ENCODE data around the gene DNAH17. TPM values are rescaled to one million over a fixed set of nuclear protein-coding genes. Genes with fewer than 3 reads are reported as not detected.

The DNAH17 gene
- polyA plus RNA-seq, 1 of the 3 experiments (the other 2 are of a cell fraction), result not detected

- Histone ChIP-seq H2AFZ (ENCODE audit: low read depth) (no peak overlapping the region), H3K79me2 (ENCODE audit: insufficient read depth) (no peaks in the 10 kb centered on the region), H3K27me3 (ENCODE audit: insufficient read depth) (no peaks in the 10 kb centered on the region), H4K20me1 (ENCODE audit: insufficient read depth) (no peaks in the 10 kb centered on the region), H3K9me3 (no peaks in the 10 kb centered on the region), H3K4me3 (ENCODE audit: low read depth in 2 of 2, low read length in 1 of 2) (no peak overlapping the region), H3K36me3 (replicated peaks in 1 of 2; ENCODE audit: control insufficient read depth in 1 of 2, insufficient read depth in 2 of 2, low read length in 1 of 2) (no peaks in the 10 kb centered on the region), H3K9ac (no peak overlapping the region), H3F3A (replicated peaks; ENCODE audit: insufficient read depth) (no peaks in the 10 kb centered on the region), H3K9me2 (no peaks in the 10 kb centered on the region), H3K4me1 (ENCODE audit: control insufficient read depth in 1 of 2, insufficient read depth in 2 of 2, low read depth in 1 of 2, low read length in 1 of 2) (no peaks in the 10 kb centered on the region; a peak in 1 of 4 replicates), H3K27ac (ENCODE audit: low read depth in 2 of 2, low read length in 1 of 2) (no peak overlapping the region), H3K4me2 (no peak overlapping the region)
- TF ChIP-seq GABPA (IDR thresholded peaks at IDR 0.05; ENCODE audit: low read depth) (no peak), TEAD4 (IDR thresholded peaks at IDR 0.05; ENCODE audit: borderline replicate concordance, insufficient read depth) (no peak), YY1 (IDR thresholded peaks at IDR 0.05; ENCODE audit: low read depth) (no peak), SMC3 (IDR thresholded peaks at IDR 0.05; ENCODE audit: low read depth, low read length) (no peak), TCF12 (IDR thresholded peaks at IDR 0.05) (no peak), MAX (IDR thresholded peaks at IDR 0.05; ENCODE audit: low read depth) (no peak), PBX3 (IDR thresholded peaks at IDR 0.05) (no peak), RXRA (IDR thresholded peaks at IDR 0.05; ENCODE audit: borderline replicate concordance, low read depth) (no peak), FOXJ3 (CRISPR knock-in tag; IDR thresholded peaks at IDR 0.05) (no peak), POLR2AphosphoS5 (IDR thresholded peaks at IDR 0.05; ENCODE audit: low read depth, low read length) (no peak), FOSL2 (IDR thresholded peaks at IDR 0.05; ENCODE audit: borderline replicate concordance, low read depth) (no peak), CHD2 (IDR thresholded peaks at IDR 0.05; ENCODE audit: low read length, partially characterized antibody) (no peak), MXI1 (IDR thresholded peaks at IDR 0.05; ENCODE audit: low read depth, low read length) (no peak)
- WGBS (ENCODE audit: low lambda C conversion rate), result 84% methylated on average over 10 of the region's 10 CpGs
- DNase-seq, result no peak
- ChIA-PET POLR2A (no interaction called here), CTCF (interaction anchor here (1.0 to 2.0 kb wide), 3 partner anchors 10 to 218 kb away, joined by 3 to 10 read pairs (median 3); no protein-coding TSS in a partner anchor)
Observed at GRCh38 chr17:78490156-78490555, 87.0 kb downstream of the DNAH17 start.

GRCh38 chr17:78488867-78489634 lies 88.1 kb downstream of the DNAH17 start:
- H3K4me2 ChIP-seq, result no peak overlapping the region
- H3K79me2 ChIP-seq (ENCODE audit: insufficient read depth), result no peaks in the 10 kb centered on the region
- 81% methylated on average over 13 of the region's 13 CpGs for WGBS (ENCODE audit: low lambda C conversion rate)
- TF ChIP-seq POLR2AphosphoS5 (IDR thresholded peaks at IDR 0.05; ENCODE audit: low read depth, low read length) (no peak), FOXJ3 (CRISPR knock-in tag; IDR thresholded peaks at IDR 0.05) (no peak), FOXM1 (IDR thresholded peaks at IDR 0.05; ENCODE audit: low read depth) (no peak), NRF1 (IDR thresholded peaks at IDR 0.05; ENCODE audit: low read depth, low read length) (no peak), RFX5 (IDR thresholded peaks at IDR 0.05; ENCODE audit: low read length) (no peak), SMC3 (IDR thresholded peaks at IDR 0.05; ENCODE audit: low read depth, low read length) (no peak), FOSL2 (IDR thresholded peaks at IDR 0.05; ENCODE audit: borderline replicate concordance, low read depth) (no peak), EZH2phosphoT487 (IDR thresholded peaks at IDR 0.05; ENCODE audit: borderline replicate concordance, low read depth) (no peak), REST (IDR thresholded peaks at IDR 0.05; ENCODE audit: low read depth, low read length) (no peak), RCOR1 (IDR thresholded peaks at IDR 0.05; ENCODE audit: low read length) (no peak), MXI1 (IDR thresholded peaks at IDR 0.05; ENCODE audit: low read depth, low read length) (no peak), NFIC (IDR thresholded peaks at IDR 0.05; ENCODE audit: borderline replicate concordance) (no peak), TEAD4 (IDR thresholded peaks at IDR 0.05; ENCODE audit: borderline replicate concordance, insufficient read depth) (no peak), MEF2A (IDR thresholded peaks at IDR 0.05; ENCODE audit: borderline replicate concordance, low read depth) (no peak)
- H3K4me1 ChIP-seq (ENCODE audit: control insufficient read depth in 1 of 2, insufficient read depth in 2 of 2, low read depth in 1 of 2, low read length in 1 of 2), result no peaks in the 10 kb centered on the region; a peak in 1 of 4 replicates
- no peaks in the 10 kb centered on the region for H3F3A ChIP-seq (replicated peaks; ENCODE audit: insufficient read depth)
- no peak for DNase-seq
- H2AFZ ChIP-seq (ENCODE audit: low read depth), result no peak overlapping the region
- no peak overlapping the region for H3K27ac ChIP-seq (ENCODE audit: low read depth in 2 of 2, low read length in 1 of 2)
- no peak overlapping the region for H3K4me3 ChIP-seq (ENCODE audit: low read depth in 2 of 2, low read length in 1 of 2)
- POLR2A ChIA-PET, result no interaction called here
- no peak overlapping the region for H3K9ac ChIP-seq
- no peaks in the 10 kb centered on the region for H3K36me3 ChIP-seq (replicated peaks in 1 of 2; ENCODE audit: control insufficient read depth in 1 of 2, insufficient read depth in 2 of 2, low read length in 1 of 2)
- no peaks in the 10 kb centered on the region for H4K20me1 ChIP-seq (ENCODE audit: insufficient read depth)
- CTCF ChIA-PET, result interaction anchor here (1.0 to 5.8 kb wide), 5 partner anchors 8 to 220 kb away, joined by 3 to 36 read pairs (median 10); no protein-coding TSS in a partner anchor
- no peaks in the 10 kb centered on the region for H3K9me2 ChIP-seq
- no peaks in the 10 kb centered on the region for H3K9me3 ChIP-seq
- no peaks in the 10 kb centered on the region for H3K27me3 ChIP-seq (ENCODE audit: insufficient read depth)

All from SK-N-SH (cell line).